Suppressor macrophage treated with lipopolysaccharide for 1 hour (primary cell): ENCODE data around the gene SKAP2.

Source experiments
- DNase-seq, 3 donors: peaks; one replicate each; pipeline ENCODE4 v3.0.0-alpha.2; 2020 to 2022

SKAP2 gene

DNA sequence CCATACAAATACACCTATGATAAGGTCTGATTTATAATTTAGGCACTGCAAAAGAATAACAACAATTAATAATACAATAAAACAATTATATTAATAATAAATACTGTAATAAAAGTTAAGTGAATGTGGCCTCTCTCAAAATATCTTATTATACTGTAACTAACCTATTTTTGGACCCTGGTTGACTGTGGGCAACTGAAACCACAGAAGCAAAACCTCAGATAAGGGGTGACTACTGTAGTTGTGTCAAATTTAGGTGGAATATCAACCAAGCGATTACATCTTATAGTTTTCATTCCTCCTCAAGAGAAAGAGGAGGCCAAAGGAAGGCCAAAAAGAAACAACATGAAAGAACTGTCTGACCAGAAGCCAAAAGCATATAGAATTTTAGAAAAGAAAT, 103.9 kb downstream of the SKAP2 start:
- DNase-seq, result no peak

DNA sequence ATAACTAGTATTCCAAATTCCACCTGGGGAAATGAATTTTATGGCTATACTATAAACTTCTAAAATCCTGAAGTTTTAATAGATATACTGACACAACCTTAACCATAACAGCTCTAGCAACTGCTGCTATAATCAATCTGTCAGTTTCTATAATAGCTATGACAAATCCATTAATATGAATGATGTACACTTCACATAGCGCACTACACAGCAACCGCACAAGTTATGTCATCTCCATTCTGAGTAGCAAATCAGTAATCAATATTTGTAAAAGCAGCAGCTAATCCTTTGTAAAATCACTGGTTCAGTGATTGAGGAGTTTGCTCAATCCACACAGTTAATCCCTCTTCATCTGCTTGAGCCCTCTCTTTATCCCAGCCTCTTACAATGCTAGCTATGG, 105.3 kb downstream of the SKAP2 start:
- DNase-seq, result no peak

DNA sequence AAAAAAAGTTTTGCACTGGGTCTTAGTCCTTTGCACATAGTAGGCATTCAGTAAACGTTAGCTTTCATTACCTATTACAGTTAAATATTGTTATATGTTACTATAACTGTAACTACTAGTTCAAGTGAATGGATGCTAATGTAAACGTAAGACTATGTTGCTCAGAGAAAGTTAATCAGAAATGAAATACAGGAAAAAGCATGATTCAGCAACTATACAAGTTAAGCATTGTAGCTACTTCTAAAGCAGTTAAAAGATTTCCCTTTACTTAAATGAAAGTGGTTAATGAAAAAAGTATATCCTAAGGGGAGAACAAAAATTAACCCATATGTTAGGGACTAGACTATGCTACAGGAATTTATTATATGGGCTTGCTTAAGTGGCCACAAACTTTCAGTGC, 121.2 kb downstream of the SKAP2 start:
- DNase-seq, result no peak

DNA sequence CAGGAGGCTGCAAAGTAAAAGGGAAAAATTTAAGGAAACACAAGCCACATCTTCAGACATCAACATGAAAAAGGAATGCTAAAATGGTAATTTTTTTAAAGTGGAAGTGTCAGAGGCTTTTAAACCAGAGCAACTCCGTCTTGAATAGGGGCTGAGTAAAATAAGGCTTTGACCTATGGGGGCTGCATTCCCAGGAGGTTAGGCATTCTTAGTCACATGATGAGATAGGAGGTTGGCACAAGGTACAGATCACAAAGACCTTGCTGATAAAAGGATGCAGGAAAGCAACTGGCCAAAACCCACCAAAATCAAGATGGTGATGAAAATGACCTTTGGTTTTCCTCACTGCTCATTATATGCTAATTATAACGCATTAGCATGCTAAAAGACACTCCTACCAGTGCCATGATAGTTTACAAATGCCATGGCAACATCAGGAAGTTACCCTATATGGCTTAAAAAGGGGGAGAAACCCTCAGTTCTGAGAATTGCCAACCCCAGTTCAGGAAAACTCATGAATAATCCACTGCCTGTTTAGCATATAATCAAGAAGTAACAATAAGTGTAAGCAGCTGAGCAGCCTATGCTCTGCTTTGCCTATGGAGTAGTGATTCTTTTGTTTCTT, 128.3 kb downstream of the SKAP2 start:
- DNase-seq, result no peak

DNA sequence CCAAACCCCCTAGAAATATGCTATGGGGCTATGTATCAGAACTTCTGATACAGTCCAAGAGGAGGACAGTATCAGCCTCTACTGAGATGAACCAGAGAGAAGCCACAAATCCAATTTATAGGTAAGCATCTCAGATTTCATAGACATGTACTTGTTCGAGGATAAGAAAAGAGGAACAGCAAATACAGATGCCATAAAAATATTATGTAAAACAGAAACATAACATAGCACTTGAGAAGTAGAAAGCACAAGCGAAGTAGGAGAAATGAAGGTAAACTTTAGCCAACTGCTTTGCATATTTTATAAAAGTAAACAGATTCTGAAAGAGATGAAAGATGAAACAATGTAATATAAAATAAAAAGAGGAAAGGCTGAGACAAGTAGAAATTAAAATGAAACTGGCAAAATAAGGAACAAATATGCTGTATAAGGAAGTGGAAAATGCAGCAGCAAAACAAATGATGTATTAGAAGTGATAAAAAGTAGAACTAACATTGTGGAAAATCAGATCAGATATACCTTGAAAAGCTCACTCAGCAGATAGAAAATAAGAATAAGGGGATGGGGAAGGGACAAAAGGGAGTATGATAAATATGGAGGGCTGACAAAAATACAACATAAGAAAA, 135.1 kb downstream of the SKAP2 start:
- peak in 2 of 3 donors; percentile 31 to 42 for DNase-seq

DNA sequence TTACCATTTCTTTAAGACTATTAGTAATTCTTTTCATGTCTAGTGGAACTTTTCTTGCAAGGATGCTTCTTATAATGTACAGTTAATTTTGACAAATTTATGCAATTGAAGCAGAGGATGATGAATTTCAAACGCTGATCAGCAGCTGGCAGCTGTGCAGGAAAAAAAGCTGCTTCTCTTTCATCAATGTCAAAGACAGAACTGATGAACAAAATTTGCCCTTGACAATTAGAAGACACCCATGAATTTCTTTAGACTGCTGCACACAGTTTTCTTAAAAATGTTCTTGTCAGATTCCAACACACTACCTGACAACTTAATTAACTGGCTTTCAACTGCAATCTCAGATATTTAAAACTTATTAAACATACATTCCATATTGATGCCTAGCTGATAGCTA, 138.3 kb downstream of the SKAP2 start:
- no peak for DNase-seq

DNA sequence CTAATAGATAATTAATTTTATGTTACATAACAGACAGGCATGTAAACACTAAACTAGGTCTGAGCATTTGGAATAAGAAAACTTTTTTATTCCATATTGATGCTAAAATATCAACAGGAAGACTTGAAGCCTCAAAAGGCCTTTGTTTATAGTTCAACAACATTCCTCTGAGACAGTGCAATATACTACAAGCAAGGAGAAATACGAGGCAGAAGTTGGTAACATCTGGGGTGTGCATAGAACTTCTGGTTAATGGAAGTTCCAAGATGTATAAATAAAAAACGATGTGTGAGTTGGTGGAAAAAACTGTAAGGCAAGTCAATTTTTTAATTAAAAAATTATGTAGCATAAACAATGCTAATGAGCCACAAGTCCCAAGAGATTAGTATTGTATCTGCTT, 139.6 kb downstream of the SKAP2 start:
- no peak for DNase-seq

DNA sequence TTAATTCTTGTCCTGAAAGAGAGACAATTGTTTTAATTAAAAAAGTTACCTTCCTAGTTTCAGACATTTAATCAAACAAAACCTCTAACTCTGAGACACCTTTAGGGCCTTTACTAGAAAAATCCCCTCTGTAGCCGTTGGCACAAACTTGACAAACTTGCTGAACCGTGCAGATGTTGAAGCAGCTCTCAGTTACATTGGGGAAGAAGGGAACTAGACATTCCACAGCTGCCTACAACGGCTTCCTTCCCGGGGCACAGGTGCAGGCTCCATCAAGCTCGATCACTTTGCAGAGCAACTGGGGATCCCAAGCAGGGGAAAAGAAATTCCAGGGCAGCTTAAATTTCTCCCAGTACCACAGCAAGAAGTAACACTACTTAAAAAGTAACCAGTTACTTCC, 141.3 kb downstream of the SKAP2 start:
- DNase-seq, result no peak

DNA sequence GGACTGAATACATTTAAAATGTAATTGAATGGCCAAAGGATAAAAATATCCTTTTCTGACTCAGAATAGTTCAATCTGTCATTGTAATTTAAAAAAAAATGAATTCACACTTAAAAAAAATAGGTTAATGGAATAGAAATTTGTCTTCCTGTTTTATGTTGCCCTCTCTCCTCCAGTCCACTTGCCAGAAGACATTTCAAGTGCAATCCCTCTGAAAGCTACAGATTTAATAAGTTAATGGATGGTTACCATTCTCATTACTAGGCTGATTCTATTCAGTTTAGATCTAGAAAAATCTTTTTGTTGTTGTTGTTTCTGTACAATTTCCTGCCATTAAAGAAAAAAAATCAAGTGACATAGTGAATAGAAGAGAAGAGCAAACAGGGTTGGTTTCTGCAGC, 142.9 kb downstream of the SKAP2 start:
- DNase-seq, result no peak

DNA sequence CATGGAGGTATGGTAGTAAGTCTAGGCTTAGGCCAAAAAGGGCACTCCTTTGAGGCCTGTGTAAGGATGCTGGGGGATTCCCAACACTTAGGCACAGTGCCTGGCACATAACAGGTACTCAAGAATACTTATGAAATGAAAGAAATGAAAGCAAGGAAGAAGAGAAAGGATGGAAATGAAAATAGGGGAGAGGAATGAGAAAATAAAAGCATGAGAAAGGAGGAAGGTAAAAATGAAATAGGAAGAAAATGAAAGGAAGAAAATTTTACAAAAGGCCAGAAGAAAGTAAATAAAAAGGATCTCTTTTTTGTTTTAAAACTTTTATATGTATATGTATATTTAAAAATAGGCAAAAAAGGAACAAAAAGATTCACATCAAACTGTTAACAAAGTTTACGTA, 146.3 kb downstream of the SKAP2 start:
- no peak for DNase-seq

DNA sequence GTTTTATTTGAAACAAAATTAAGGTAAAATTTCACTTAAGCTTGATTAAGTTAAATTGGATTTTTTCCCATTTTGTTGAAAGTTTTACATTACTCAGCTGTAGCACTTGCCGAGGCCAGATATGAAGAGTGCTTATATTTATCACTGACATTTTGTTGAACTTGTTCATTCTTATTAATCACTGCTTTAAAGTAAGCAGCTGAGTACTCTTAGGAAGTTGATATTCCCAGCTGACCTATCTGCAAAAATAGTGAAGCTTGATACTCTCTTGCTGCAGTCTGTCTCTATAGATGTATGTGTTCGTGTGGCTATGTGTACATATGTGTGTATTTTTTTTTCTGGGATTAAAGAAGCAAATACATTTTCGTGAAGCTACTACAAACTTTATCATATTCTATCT, 150.0 kb downstream of the SKAP2 start:
- no peak for DNase-seq

DNA sequence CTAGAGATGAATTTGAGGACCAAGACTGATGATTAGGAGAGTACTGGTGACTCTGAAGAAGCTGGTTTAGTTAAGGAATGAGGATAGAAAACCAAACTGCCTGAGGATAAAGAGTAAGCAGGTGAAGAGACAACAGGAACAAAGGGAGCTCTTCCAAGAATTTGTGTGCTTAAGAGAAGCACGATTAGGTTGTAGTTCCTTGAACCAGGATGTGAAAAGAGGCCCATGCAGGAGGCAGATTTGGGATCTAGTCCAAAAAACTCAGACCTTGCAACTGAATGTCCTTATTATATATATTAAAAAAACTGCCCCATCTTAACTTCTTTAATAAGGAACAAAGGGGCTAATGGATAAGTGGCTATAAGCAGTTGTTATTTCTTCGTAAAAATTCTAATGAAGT, 150.4 kb downstream of the SKAP2 start:
- DNase-seq, result no peak

DNA sequence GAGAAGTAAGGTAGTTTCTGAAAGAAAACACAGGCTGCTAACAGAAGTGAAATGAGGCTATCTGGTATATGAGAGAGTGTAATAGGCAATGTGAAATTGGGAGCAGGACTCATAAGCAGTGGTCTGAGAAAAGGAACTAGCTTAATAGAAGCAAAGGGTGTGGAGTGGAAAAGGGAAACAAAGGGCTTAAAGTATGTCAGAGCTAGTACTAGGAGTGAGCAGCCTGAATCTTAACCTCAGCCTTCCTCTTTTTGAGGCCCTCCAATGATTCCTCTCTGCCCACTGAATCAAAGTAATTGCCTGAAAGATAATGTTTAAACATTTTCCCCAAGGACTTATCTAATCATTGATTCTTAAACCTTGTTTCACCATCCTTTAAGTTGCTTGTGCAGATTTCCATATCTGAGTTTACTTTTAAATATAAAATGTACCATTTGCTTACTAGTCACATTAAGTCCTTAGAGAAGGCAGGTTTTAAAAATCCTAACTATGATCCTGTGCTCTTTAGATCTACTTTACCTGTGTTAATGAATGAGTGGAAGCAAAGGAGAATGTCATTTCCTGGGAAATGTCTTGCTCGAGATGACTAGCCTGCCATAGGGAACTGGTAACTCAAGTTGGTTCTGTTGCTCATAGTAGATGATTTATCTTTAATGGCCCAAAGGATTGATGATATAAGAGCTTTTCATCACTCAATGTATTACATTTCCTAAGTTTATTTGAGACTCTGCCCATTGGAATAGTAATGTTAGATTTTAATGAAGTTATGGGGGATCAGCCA, 155.0 kb downstream of the SKAP2 start:
- DNase-seq, result peak; percentile 45 to 63 (median 60)

DNA sequence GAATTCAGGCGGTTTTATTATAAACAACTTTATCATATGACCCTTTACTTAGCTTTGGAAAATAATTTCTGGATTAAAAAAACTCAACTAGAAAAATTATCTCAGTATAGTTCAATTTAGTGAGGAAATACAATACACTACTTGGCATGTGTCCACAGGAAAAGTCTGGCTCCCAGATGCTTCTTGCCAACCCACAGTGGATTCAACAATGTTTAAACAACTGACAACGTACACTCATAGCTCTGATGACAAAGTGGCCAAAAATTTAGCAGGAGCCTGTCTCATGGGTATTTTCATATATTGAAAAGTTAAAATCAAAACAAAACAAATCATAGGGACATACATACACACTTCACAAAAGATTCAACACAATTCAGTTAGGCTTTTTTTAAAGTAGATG, 158.8 kb downstream of the SKAP2 start:
- no peak for DNase-seq

DNA sequence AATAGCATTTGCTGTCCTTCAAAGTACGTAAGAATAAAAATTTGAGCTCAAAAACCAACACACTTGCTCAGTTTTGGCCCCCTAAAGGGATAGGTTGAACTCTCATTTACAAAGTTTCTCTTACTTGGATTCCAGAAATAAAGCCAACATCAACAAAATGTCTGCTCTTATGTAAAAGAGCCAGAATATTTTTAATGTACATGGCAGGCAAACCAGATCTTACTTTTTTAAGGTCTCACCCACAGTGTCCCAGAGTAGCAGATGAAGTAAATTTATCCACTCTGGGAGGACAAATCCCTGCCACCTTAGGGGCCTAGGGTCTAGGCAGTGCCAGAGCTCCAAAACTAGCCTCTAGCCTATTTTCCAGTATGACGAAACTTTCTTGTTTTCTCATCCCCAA, 159.6 kb downstream of the SKAP2 start:
- no peak for DNase-seq

DNA sequence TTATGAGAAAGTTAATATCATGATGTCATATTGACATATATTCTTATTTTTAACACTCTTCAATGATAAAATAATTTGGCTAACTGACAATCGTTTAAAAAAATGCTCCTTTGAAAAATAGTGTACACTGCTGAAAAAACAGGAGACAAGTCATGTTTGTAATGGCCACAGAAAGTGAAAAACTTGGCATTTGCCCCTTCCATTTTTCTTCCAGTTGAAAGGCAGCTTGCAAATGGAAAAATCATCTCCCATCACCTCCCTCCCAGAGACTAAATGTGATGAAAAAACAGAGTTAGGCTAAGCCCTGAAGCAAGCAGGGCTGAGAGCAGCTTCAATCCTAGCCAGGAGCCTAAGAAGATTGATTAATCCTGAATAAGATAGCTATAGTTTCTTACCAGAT, 160.4 kb downstream of the SKAP2 start:
- DNase-seq, result no peak

DNA sequence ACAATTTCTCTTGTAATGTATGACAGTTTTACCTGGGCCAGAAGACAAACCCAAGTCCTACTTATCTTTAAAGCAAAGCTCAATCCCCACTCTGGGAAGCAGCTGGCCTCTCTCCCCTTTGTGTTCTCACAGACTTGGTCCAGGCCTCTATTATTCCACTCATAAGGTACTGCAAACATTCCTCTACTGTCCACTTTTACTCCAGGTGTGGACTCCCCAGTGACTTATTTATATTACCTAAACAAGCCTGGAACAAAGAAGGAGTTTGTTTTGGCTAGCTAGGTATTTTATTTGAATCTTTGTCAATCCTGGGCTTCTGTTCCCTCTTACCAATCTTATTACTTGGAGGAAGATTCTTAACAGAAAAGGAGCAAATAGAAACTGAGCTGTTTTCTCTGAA, 163.5 kb downstream of the SKAP2 start:
- DNase-seq, result no peak

DNA sequence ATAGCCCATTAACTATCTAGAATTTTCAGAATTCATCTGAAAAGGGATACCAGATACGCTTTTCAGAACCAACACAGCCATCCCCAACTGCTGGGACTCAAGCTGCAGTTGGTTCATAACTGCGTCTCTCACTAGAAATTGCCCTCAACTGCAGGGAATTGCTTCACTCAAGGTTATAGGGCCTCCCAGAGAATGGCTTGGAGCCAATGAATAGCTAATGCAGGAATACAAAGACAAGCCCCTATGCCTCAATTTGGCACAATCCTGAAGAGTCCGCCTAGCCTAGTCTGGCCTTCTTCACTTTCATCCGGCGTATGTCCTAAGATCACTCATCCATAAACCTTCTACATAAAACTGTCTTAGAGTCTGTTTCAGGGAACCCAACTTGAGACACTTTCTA, 164.0 kb downstream of the SKAP2 start:
- DNase-seq, result no peak

DNA sequence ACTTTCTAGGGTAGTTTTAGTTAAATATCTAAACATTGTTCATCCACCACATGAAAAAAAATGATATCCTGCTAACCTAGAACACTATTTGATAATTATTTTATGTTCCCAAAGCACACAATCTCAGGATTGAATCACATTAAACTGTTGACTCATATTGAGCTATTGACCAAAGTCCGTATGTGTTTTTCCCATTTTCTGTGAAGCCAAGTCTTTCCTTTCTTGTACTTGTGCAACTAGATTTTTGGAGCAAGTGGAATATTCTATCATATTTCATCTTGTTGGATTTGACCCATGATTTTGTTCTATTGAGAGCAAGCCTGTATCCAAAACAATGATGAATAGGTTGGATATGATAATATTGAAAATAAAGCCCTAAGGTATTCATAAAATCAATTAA, 164.6 kb downstream of the SKAP2 start:
- no peak for DNase-seq

DNA sequence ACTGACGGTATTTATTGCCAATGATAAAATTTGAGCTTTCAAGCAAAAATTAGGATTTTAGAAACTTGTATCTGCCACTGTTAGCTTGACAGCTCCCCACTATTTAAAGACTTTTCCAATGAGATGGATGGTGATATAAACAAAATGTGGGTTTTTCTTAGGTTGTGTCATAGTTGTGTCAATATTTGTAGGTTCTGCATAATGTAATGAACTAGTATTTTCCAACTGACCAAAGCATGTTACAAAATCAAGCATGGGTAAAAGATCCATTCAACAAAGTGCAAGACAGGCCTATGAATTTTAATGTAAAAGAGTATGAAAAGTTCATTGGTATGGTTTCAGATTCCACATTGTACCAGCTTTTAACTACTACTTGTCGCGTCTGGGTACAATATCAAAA, 165.6 kb downstream of the SKAP2 start:
- DNase-seq, result no peak

DNA sequence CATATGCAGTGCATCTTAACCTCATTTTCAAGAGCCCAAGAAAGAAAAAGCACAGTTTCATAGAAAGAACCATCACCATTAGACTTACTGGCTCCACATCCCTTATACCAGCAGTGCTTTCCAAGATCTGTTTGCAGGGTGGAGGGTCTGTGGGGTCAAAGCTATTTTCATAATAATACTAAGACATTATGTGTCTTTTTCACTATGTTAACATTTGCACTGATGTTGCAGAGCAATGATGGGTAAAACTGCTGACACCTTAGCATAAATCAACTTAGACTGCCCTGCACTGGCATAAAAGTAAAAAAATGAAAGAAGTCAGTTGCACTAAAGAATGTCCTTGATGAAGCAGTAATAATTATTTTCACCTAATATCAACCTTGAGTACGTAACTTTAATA, 166.2 kb downstream of the SKAP2 start:
- DNase-seq, result no peak

DNA sequence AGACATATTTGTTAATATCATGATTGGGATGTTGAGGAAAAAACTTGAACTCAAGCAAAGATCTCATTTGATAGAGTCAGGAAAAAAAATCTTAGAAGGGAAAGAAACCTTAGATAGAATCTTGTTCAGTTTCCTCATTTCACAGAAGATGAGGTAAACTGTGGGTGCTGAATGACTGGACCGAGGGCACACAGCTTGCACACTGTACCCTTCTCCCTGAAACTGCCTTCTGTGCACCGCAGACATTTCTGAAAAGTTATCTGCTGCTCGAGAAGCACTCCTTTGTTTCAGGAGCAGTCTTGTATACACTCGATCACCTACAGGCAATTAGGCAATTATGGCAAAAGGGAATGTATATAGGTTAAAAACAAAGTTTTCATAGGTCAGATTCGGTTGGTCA, 167.4 kb downstream of the SKAP2 start:
- peak in 1 of 3 donors; percentile 15 for DNase-seq

DNA sequence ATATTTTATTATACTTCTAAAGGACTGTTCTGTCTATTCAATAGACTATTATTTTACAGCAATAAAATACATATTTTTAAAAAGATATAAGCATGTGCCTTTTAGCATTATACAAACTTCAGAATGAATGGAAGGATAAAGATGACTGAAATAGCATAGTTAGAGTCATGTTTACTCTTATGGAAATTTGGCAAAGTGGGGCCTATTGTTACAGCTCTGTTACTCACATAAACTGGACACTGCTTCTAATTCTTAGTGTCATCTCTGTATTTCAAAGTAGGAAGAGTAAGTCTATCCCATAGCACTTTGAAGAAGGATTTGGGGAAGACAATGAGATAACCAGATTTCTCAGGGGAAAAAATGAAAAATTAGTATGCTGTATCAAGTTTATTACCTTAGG, 168.2 kb downstream of the SKAP2 start:
- no peak for DNase-seq

DNA sequence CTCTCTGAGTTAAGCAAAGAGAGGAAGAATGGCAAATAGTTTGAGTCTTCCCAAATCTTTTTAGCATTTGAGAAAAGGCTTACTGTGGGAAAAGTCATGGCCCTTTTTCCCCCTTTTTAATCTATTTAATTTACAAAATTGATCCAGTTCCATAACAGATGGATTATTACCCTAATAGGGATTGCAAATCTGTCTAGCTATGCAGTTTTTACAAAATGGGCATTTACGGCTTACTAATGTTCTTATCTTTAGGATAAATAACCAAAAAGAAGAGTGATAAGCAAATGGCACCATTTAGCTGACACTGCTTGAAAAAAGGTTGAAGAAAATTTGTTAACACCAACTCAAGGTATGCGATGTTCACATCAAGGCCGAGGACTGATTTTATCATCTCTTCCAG, 169.7 kb downstream of the SKAP2 start:
- DNase-seq, result no peak

DNA sequence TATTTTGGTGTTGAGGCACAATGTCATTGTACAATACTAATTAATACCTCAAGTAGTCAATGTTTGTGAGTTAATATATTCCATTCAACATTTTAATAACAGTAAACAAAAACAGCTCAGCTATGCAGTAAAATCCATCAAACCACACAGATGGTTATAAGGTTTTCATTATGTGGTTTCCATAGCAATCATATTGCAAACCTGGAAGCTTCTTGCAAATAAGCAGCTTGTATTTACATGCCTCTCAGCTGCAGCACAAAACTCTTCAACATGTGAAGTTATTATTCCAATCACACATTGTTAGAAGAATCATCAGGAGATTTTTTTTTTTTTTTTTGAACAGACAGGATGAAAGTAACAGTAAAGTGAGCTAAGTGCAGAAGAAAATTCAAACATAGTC, 170.2 kb downstream of the SKAP2 start:
- DNase-seq, result no peak
